IMR-90 (cell line): Measurements from ENCODE around the gene SLC52A3.

Experiments used
- CEBPB ChIP-seq: IDR thresholded peaks from 2 replicates; pipeline ENCODE4 v1.6.1; 2012; ENCODE audit warnings: low read depth, low read length, improper control_type of control experiment
- FOS ChIP-seq: fragments of 150-350 bp; IDR thresholded peaks from 2 replicates; pipeline ENCODE4 v1.6.1; 2016; ENCODE audit warnings: low read depth, low read length
- MAFK ChIP-seq: IDR thresholded peaks from 2 replicates; pipeline ENCODE4 v1.6.1; 2012; ENCODE audit warnings: low read depth, low read length, improper control_type of control experiment
- RAD21 ChIP-seq: IDR thresholded peaks from 2 replicates; pipeline ENCODE4 v1.6.1; 2012; ENCODE audit warnings: low read length, improper control_type of control experiment
- RCOR1 ChIP-seq: IDR thresholded peaks from 2 replicates; pipeline ENCODE4 v1.6.1; 2012; ENCODE audit warnings: mild to moderate bottlenecking, low read length, improper control_type of control experiment; ENCODE audit not compliant: insufficient replicate concordance
- TF ChIP-seq, protein P1 (sequence below): conservative IDR thresholded peaks from 2 replicates; pipeline ENCODE4 v1.5.1; 2012; ENCODE audit warnings: mild to moderate bottlenecking, low read depth, low read length, improper control_type of control experiment

DNA sequence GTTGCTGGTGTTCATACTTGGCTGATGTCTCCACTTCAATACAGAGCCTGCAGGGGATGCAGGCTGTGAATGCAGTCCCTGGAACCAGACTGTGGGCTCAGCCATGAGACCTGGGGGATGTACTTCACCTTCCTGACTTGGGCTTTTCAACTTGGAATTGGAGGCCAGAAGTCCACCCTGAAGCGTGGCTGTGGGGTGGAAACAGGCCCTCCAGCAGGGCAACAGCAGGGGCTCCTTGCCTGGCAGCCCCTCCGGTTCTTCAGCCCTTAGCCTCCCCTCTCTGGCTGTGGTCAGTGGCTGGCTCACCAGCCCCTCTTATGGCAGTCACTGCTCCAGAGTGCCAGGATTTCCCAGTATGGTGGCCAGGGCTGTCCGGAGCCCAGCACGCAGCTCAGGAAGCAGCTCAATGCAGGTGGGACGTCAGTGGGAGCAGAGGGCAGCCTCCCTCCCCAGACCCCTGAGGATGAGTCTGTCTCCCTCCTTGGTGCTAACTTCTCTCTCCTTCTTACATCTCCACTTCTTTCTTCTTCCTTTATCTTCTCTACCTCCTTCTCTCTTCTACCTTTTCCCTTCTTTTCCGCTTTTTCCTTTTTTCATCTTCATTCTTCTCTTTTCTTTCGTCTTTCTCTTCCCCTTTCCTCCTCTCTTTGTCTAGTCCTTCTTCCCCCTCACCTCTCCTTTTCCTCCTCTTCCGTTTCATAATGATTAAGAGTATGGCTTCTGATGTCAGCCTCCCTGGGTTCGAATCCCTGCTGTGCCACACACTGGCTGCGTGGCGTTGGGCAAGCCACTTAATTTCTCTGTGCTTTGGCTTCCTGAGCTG lies 45.3 kb downstream of the SLC52A3 start:
- TF ChIP-seq, protein P1, sequence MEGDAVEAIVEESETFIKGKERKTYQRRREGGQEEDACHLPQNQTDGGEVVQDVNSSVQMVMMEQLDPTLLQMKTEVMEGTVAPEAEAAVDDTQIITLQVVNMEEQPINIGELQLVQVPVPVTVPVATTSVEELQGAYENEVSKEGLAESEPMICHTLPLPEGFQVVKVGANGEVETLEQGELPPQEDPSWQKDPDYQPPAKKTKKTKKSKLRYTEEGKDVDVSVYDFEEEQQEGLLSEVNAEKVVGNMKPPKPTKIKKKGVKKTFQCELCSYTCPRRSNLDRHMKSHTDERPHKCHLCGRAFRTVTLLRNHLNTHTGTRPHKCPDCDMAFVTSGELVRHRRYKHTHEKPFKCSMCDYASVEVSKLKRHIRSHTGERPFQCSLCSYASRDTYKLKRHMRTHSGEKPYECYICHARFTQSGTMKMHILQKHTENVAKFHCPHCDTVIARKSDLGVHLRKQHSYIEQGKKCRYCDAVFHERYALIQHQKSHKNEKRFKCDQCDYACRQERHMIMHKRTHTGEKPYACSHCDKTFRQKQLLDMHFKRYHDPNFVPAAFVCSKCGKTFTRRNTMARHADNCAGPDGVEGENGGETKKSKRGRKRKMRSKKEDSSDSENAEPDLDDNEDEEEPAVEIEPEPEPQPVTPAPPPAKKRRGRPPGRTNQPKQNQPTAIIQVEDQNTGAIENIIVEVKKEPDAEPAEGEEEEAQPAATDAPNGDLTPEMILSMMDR = no peak
- TF ChIP-seq RCOR1 (no peak), RAD21 (no peak), MAFK (no peak), CEBPB (no peak), FOS (no peak)
